KOPT-K1 (cell line): ENCODE measurements around the gene POMZP3.
"Not testable (repeated sequence)": the region's sequence is repeated elsewhere in the genome, so short reads cannot be mapped to it uniquely, and the experiment has no call there.

Source experiments
- H3K27ac ChIP-seq: fragments of 200-600 bp; sonication (generic); 2 replicates; pipeline ENCODE4 v1.5.1; 2016; ENCODE audit warnings: antibody characterized with exemption, mild to moderate bottlenecking, low read depth, low read length; ENCODE audit not compliant: poor library complexity, severe bottlenecking
- H3K36me3 ChIP-seq: fragments of 200-600 bp; sonication (generic); 2 replicates; pipeline ENCODE4 v1.5.1; 2017; ENCODE audit warnings: antibody characterized with exemption, mild to moderate bottlenecking, low read length, moderate library complexity; ENCODE audit not compliant: insufficient read depth
- H3K9me3 ChIP-seq: fragments of 200-600 bp; sonication (generic); 2 replicates; pipeline ENCODE4 v1.5.1; 2017; ENCODE audit warnings: antibody characterized with exemption, low read length, mild to moderate bottlenecking; ENCODE audit not compliant: insufficient read depth, poor library complexity, severe bottlenecking

Gene POMZP3

DNA sequence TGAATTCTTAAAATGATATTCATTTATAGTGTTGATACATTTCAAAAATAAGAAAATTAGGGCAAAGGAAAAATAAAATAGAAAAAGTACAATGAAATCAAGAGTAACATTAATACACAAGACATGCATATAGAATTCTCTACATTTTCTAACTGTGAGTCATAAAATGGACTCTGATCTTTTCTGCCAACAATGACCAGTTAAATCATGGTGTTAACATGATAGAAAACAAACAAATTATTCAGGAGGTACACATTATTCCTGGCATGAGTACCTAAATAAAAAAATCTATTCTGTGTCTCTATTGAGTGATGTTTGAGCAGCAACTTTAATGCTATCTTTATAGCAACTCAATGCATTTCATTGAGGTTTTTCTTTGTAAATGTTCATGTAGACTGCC, 58.3 kb downstream of the POMZP3 start:
- H3K36me3 ChIP-seq: peaks cover 12% of the 10 kb centered on the region
- not testable (repeated sequence) for H3K27ac ChIP-seq, H3K9me3 ChIP-seq

DNA sequence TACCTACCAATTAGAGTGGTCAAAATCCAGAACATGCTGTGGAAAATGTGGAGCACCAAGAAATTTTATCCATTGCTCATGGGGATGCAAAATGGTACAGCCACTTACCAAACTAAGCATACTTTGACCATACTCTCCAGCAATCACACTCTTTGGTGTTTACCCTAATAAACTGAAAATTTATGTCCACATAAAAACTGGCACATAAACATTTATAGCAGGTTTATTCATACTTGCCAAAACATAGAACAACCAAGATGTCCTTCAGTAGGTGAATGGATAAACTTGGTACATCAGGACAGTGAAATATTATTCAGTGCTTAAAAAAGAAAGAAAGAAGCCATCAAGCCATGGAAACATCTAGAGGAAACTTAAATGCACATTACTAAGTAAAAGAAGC, 59.3 kb downstream of the POMZP3 start:
- not testable (repeated sequence) for H3K27ac ChIP-seq, H3K9me3 ChIP-seq
- peaks cover 12% of the 10 kb centered on the region for H3K36me3 ChIP-seq

DNA sequence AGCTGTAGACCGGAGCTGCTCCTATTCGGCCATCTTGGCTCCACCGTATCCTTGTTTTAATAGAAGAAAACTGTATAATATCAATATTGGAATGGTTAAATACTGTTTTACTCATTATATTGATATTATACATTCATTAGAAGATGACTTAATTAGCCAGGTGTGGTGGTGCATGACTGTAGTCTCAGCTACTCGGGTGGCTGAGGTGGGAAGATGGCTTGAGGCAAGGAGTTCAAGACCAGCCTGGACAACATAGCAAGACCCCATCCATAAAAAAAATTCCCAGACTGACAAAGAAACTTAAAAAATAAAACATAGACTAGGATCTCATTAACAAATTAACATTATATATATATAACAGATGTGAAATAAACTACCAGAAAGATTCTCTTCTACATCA, 59.8 kb downstream of the POMZP3 start:
- peaks cover 12% of the 10 kb centered on the region for H3K36me3 ChIP-seq
- H3K9me3 ChIP-seq, H3K27ac ChIP-seq: not testable (repeated sequence)

DNA sequence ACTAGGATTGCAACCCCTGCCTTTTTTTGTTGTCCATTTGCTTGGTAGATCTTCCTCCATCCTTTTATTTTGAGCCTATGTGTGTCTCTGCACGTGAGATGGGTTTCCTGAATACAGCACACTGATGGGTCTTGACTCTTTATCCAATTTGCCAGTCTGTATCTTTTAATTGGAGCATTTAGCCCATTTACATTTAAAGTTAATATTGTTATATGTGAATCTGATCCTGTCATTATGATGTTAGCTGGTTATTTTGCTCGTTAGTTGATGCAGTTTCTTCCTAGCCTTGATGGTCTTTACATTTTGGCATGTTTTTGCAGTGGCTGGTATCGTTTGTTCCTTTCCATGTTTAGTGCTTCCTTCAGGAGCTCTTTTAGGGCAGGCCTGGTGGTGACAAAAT, 62.1 kb downstream of the POMZP3 start:
- not testable (repeated sequence) for H3K9me3 ChIP-seq, H3K27ac ChIP-seq, H3K36me3 ChIP-seq

DNA sequence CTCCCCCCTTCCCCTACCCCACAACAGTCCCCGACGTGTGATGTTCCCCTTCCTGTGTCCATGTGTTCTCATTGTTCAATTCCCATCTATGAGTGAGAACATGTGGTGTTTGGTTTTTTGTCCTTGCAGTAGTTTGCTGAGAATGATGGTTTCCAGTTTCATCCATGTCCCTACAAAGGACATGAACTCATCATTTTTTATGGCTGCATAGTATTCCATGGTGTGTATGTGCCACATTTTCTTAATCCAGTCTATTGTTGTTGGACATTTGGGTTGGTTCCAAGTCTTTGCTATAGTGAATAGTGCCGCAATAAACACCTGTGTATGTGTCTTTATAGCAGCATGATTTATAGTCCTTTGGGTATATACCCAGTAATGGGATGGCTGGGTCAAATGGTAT, 65.7 kb downstream of the POMZP3 start:
- not testable (repeated sequence) for H3K27ac ChIP-seq, H3K9me3 ChIP-seq
- peaks cover 19% of the 10 kb centered on the region; the same call in 1 of the 2 replicates for H3K36me3 ChIP-seq

DNA sequence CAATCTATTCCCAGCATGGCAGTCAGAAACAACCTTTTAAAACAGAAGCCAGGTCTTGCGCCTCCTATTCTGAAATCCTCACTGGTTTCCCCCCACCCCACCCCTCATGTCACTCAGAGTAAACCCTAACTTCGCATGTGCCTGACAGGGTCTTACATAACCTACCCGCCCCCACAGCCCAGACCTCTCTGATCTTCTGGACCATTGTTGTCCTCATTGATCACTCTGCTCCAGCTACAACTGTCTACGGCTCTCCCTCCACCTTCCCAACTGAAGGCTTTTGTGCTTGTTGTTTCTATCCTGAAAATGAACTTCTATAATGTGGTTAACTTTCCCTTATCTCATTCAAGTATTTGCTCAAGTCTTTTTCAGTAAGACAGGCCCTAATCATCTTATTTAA, 66.9 kb downstream of the POMZP3 start:
- H3K9me3 ChIP-seq, H3K27ac ChIP-seq: not testable (repeated sequence)
- peaks cover 21% of the 10 kb centered on the region; the same call in 1 of the 2 replicates for H3K36me3 ChIP-seq
